ENCODE results near the gene MAPK12.
"Not testable (repeated sequence)": the region's sequence is repeated elsewhere in the genome, so short reads cannot be mapped to it uniquely, and the experiment has no call there.

MAPK12 gene

GRCh38 chr22:50210378-50211139, 50.9 kb downstream of the MAPK12 start:
- DNase-seq: no peak

- DNase-seq: peak; percentile 86
Measured at GRCh38 chr22:50209893-50210292, 51.6 kb downstream of the MAPK12 start.

GRCh38 chr22:50208939-50209892, 52.3 kb downstream of the MAPK12 start:
- no peak for DNase-seq

- no peak for DNase-seq
Measured at GRCh38 chr22:50208430-50208938, 53.0 kb downstream of the MAPK12 start.

GRCh38 chr22:50207383-50208140, 53.9 kb downstream of the MAPK12 start:
- DNase-seq: no peak

- no peak for DNase-seq
Measured at GRCh38 chr22:50206599-50206998, 54.9 kb downstream of the MAPK12 start.

- no peak for DNase-seq
Measured at GRCh38 chr22:50205781-50206569, 55.5 kb downstream of the MAPK12 start.

- DNase-seq: not testable (repeated sequence)
Measured at GRCh38 chr22:50204998-50205397, 56.5 kb downstream of the MAPK12 start.

GRCh38 chr22:50204571-50204970, 56.9 kb downstream of the MAPK12 start:
- DNase-seq: no peak

GRCh38 chr22:50203288-50203687, 58.2 kb downstream of the MAPK12 start:
- no peak for DNase-seq
